Measurements from ENCODE around the gene PRKCB.

- TF ChIP-seq POLR2A (IDR thresholded peaks at IDR 0.05; ENCODE audit: low read length) (no peak), GATA1 (IDR thresholded peaks at IDR 0.05; ENCODE audit: low read depth, low read length) (no peak)
Measured at GRCh38 chr16:23847948-23848347, 12.2 kb downstream of the PRKCB start.
